Stimulated activated CD4-positive, alpha-beta T cell treated with anti-CD3 and anti-CD28 coated beads, Interleukin-1b, Interleukin-23, amount 100 ng/mL, for 24 hours (primary cell): ENCODE results near the gene APC2.
A peak's percentile ranks its signal among the peaks of the same experiment; 100 is the strongest.
"Not testable (repeated sequence)": the region's sequence is repeated elsewhere in the genome, so short reads cannot be mapped to it uniquely, and the experiment has no call there.

ENCODE experiments used
- DNase-seq, 4 experiments: peaks; one replicate each; pipeline ENCODE4 v3.0.0-alpha.2; 2020; ENCODE audit warnings: low read depth in 4 of 4, low spot score in 1 of 4

APC2 gene

DNA sequence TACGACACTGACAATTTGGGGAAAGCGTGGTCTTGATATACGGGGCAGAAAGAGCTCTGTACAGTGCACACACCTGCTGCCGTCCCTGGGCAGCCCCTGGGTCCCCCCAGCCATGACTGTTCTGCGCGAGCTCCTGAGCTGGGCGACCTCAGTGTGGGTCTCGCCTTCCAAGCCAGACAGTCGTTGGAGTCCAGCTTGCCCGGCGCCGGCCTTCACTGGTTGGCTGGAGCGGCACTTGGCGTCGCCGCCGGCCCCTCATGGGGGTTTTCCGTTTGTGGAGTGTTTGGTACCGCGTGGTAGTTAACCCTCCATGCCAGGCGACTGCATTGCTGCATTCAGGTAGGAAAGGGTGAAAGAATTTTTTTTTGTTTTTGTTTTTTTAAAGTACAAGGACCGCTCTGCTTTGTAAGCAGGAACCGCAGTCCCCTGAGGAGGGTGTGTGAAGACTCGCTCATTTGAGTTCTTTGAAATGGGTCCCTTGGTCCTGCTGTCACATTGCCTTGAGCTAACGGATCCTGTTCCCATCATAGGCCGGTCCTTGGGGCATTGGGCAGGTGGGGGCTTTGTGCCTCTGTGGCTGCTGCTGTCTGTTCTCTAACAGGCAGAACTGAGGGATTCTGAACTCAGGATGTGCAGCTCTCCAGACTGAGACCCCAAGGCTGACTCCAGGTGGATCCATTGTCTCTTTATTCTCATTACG lies 22.6 kb upstream of the APC2 start:
- DNase-seq = no peak

DNA sequence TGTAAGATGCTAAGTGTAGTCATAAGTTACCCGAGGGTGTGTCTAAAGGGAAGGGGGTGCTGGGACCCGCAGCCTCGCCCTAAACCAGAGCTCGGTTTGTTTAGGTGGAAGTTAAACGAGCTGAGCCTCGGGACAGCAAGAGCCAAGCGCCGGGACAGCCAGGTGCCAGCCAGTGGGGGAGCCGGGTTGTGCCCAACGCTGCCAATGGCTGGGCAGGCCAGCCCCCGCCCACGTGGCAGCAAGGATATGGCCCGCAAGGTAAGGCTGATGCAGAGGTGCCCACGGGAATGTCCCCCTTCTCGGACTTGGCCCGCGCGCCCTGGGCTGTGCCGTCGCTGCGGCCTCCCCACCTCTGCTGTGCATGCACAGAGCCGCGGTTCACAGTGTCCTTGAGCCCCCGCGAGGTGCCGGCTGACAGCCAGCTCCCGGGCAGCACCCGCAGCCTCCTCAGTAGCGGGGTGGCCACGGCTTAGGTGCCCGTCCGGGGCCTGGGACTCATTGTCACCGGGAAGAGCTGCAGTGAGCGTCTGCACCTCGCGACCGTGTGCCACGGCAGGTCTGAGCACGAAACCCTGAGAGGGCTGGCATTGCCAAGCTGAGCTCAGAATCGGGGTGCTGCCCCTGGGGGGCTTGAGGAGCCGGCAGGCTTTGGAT lies 21.1 kb upstream of the APC2 start:
- no peak for DNase-seq

DNA sequence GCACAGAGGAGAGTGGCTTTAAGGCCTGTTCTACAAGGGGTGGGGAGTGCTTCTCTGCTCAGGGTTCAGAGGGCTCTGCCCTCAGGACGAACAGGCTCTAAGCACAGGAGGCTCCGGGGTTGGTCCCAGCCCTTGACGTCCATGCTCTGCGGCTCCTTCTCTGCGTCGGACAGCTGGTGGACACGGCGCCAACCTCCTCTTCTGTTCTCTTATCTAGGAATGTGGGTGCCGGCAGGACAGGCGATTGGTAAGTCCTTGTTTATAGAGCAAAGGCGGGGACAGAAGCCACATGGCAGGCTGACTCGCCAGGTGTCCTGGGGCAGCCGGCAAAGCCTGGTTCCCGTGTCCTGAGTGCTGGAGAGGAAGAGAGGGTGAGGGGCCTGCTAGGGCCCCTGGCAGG lies 20.2 kb upstream of the APC2 start:
- no peak for DNase-seq

DNA sequence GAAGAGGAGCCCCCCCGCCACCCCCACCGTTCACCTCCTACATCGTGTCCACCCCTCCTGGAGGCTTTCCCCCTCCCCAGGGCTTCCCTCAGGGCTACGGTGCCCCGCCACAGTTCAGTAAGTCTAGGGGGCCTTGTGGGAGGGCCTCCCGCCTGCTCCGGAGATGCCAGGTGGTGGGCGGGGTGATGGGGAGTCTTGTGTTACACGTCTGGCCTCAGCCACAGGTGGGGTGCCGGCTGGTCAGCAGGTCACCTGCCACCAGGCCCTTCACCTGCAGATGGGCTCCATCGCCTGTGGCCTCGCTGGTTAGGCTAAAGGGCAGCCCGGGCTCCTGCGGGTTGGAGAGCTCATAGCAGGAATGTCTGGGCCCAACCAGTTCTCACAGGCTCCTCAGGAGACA lies 19.7 kb upstream of the APC2 start:
- DNase-seq = no peak

DNA sequence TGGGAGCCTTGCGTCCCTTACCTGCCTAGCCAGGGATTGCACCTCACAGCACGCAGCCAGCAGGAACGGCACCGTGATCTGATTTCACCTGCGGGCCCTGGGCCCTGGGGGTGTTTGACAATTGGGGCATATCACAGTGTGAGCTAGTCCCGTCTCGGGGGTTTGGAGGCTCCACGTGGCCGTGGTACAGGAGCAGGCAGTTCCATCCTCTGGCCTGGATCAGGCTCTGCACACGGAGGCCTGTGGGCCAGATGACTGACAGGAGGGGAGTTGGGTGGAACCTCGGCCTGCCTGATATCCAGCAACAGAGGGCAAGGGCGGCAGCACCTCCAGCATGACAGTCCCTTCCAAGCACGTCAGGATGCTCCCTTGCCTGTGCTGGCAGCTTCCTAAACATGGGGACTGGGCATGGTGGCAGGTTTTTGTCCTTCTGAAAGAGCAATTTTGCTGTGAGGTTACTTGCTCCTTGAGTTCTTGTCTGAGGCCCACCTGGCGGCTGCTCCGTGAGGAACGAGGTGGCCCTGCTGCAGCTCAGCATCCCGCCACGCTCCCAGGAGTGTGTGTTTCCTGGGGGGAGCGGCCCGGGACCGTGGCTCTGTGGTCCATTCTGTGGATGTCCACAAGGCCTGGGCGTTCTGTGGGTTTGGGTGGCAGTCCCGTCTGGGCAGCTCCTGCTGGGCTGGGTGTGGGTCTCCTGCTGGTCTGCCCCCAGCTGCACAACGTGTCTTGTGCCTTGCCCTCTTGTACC lies 18.0 kb upstream of the APC2 start:
- DNase-seq = no peak

DNA sequence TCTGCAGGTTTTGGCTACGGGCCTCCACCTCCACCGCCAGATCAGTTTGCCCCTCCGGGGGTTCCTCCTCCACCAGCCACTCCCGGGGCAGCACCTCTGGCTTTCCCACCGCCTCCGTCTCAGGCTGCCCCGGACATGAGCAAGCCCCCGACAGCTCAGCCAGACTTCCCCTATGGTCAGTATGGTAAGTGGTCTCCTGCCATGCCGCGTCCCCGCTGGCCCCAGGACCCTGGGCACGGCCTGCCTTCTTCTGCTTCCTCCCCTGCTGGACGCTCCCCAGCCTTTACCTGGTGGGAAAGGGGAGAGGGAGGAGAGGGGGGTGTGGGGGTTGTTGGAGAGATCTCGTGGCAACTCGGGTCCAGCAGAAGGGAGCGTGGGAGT lies 17.4 kb upstream of the APC2 start:
- DNase-seq = no peak

DNA sequence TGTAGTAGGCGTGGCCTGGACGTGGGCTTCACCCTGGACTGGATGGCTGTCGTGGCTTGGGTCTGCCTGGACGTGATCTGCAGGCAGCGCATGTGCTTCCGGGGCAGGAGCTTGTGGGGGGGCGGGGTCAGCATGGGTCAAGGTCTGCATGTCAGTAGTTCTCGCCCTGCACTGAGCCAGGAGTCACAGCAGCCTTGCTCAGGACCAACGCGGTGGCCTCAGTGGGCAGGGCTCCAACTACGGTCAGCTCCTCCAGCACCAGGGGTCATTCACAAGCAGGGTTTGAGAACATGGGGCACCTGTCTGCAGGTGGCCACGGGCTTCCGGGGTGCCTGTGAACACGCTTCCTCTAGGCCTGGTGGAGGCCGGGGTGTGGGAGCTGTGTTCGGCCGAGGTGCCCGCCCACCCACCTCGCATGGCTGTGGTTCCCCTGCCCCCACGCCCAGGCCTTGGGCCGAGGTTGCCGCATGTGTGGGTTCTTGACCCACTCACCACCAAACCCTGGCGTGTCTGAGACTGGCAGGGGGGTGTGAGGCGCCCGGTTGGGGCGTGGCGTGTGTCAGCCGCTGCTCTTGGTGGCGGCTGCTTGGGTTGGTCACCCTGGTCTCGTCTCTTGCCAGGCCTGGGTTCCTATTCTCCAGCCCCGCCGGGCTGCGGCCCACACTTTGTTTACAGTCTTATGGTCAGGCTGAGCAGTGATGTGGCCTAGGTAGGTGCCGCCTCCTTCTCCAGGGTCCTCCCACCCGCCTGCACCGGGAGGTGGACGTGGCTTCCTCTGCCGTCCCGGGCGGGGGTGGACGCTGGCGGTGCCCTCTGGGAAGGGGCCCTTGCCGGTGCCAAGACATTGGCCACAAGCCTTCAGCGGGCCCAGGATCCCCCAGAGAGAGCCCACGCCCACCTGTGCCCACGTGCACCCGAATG lies 16.5 kb upstream of the APC2 start:
- no peak for DNase-seq

DNA sequence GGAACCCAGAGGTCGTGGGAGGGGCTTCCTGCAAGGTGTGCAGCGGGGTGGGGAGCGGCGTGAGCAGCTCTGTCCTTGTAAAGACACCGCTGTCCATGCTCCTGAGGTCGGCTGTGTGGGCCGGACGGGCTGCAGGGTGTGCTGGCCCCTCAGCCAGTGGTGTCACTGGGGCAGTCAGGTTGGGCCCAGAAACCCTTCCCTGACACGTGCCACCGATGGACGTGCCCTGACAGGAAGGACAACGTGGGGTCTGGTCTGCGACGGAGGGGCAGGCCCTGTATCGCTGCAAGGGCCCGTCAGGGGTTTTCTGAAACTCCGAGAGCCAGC lies 15.9 kb upstream of the APC2 start:
- DNase-seq = no peak

DNA sequence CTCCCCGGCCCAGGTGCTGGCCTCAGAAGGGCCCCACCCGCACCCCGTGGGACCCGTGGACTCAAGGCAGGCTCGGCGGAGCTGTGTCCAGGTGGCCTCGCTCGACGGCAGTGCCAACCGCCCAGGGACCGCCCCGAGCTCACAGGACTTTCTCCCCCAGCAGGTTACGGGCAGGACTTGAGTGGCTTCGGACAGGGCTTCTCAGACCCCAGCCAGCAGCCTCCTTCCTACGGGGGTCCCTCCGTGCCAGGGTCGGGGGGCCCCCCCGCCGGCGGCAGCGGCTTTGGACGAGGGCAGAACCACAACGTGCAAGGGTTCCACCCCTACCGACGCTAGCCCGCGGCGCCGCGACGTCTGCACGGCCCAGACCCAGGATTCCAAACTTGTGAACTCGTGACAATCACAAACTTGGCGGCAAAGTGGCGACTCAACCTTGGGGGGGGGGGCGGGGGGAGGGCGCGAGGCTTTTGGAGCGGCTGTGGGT lies 15.3 kb upstream of the APC2 start:
- DNase-seq = no peak

DNA sequence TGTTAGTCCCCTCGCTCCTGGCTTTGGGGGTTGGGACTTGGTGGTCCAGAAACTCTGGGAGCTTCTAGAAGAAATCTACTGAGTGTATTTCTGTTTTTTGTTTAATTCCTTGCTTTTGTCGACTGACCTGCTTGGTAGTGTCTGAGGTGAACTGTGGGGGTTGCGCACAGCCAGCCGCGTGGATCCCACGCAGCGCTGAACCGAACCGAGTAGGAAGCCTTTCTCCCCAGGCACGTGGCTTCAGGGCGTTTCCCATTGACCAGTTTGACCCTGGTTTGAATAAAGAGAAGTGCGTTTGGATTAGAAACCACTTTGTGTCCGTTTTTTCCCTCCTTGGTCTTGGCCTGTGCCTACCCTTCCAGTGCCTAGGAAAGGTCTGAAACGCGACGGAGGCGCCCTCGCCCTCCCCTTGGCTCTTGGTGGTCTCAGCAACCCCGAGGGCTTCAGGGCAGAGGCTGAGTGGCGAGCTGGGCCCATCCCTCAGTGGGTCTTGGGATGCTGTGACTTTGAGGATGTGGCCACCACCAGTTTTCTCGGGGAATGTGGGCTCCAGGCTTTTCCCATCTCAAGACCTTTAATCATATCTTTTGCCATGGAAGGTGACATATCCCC lies 14.4 kb upstream of the APC2 start:
- DNase-seq = no peak

DNA sequence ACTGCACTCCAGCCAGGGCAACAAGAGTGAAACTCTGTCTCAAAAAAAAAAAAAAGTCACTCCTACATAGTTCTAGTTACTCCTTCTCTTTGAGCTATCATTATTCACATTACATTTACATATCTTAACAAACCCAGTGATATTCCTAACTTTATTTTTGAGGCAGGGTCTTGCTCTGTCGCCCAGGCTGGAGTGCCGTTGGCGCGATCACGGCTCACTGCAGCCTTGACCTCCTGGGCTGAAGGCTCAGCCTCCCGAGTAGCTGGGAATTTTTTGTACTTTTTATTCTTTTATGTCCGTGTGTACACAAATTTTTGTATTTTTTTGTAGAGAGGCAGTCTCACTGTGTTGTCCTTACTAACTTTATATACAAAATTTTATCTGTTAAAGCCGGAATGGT lies 12.3 kb upstream of the APC2 start:
- no peak for DNase-seq

DNA sequence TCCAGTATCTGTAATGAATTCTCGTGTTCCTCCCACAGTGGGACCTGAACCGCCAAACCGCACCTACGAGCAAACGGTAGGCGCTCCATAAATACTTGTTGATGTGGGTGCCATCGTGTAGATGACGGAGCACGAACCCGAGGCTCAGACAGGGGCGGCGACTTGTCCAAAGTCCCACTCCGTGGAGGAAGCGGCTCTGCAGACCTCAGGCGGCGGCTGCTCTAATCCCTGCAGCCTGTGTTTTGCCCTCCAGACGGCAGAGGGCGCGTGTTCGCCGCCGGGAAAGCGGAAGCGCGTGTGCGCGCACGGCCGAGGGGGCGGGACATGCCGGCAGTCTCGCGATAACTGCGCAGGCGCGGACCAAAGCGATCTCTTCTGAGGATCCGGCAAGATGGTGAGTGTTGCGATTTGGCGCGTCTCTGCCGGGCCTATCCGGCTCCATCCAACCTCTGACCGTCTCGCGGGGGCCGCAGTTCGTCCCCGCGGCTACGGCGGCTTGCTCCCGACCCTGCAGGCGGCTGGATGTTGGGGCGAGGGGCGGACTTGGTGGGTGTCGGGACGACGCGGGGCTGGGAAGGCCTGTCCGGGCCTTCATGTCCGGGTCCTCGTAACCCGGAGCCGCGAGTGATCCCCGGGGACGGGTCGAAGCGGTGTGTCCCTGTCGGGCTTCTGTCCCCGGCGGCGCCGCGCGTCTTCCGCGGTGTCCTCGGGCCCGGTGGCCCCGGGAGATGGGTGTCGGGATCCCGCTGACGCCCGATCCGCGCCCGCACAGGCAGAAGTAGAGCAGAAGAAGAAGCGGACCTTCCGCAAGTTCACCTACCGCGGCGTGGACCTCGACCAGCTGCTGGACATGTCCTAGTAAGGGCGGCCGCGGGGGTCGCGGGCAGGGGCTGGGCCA lies 11.6 kb upstream of the APC2 start, which contains the start of gene RPS15:
TSS of gene RPS15 (plus strand) at position 362 of the 898 bp plus-strand sequence. CDS start at position 392, 30 bp downstream.
- peak; percentile 92 to 95 (median 94) for DNase-seq

DNA sequence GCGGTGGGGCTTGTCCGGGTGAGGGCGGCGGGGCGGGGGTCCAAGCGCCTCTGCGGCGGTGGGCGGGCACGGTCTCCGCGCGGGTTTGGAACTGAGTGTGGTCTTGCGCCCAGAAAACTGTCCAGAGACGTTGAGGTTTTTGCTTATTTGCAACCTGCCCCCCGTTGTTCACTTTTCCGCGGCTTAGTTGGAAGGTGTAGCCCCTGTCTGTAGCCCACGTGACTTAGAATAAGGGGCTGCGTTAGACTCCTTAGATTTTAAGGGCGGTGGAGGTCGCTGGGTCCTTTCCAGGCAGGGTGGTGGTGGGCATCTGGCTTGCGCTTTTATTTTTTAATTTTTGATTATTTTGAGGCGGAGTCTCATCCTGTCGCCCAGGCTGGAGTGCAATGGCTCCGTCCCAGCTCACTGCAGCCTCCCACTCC lies 11.0 kb upstream of the APC2 start:
- DNase-seq = no peak

DNA sequence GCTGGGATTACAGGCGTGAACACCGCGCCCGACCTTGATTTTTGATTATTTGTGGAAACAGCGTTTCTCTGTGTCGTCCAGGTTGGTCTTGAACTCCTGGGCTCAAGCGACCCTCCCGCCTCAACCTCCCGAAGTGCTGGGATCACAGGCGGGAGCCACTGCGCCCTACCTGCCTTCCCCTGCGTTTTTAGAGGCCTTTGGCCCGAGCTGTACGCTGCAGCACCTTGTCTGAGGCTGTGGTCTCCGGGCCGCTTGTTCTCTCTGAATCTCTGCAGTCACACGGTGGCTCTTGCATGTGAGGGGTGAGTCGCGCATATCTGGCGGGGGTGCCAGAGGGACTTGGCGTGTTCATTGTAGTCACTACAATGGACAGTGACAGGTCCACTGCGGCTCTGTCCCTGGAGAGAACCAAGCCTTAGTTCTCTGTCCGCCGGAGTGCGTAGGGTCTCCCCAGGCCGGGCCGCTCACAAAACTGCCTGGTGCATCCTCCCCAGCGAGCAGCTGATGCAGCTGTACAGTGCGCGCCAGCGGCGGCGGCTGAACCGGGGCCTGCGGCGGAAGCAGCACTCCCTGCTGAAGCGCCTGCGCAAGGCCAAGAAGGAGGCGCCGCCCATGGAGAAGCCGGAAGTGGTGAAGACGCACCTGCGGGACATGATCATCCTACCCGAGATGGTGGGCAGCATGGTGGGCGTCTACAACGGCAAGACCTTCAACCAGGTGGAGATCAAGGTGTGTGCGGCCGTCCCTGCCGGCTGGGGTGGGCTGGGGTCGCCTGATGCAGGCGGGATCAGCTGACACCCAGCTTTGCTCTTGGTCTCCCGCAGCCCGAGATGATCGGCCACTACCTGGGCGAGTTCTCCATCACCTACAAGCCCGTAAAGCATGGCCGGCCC lies 10.2 kb upstream of the APC2 start:
- not testable (repeated sequence) for DNase-seq

DNA sequence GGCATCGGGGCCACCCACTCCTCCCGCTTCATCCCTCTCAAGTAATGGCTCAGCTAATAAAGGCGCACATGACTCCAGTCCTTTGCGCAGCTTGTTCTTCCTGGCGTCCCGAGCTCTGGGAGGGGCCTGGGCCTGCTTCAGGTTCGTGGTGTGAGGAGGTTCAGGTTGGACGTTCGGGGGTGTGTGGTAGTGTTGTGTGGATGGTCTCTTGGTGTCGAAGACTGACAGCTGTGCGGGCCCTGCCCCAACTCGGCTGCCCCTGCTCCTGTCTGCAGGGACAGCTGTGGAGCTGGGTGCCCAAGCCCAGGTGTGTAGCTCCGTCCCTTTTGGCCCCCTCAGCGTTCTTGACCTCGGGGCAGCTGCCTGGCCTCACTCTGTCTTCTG lies 9.5 kb upstream of the APC2 start:
- no peak for DNase-seq

DNA sequence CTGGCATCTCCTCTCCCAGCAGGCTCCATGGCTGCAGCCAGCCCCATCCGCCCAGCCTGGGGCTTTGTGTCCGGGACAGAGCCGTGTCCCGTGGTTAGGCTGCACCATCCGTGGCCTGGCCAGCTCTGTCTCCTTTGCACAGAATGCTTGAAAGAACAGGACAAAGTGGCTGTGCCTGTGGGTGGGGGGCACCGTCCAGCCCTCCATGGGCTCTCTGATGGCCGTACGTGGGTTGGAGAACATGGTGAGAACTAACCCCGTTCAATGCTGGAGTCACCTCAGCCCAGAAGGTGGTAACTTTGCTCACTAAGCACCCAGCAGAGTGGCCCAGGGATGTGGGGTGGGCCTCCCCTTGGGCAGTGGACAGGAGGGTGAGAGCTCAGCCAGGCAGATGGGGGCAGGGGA lies 8.9 kb upstream of the APC2 start:
- no peak for DNase-seq

DNA sequence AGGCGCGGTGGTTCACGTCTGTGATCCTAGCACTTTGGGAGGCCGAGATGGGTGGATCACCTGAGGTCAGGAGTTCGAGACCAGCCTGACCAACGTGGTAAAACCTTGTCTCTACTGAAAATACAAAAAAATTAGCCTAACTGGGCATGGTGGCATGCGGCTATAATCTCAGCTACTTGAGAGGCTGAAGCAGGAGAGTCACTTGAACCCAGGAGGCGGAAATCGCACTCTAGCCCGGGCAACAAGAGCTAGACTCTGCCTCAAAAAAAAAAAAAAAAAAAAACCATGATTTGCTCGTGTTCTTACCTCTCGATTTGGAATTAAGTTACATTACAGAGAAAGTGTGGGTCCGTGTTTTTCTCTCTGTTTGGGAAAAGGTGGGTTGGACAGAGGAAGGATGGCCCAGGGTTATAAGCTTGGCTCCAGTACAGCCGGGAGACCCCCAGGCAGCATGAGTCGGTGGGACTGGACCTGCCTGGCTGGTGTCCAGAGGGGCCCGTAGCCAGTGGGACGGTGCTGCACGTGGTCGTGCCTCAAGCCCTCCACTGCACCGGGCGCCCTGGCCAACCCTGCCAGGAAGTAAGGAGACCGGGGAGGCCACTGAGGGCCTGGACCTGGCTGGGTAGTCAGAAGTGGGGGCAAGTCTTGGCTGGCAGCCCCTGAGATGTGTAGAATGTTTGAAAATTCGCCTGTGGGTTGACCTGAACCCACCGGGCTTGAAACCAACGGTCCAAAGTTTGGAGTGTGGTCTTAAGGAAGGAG lies 8.1 kb upstream of the APC2 start:
- no peak for DNase-seq
